CD4-positive, CD25-positive, alpha-beta regulatory T cell (primary cell): ENCODE measurements around the gene UCK1. TPM values are rescaled to one million over a fixed set of nuclear protein-coding genes. Genes with fewer than 3 reads are reported as not detected.
A peak's percentile ranks its signal among the peaks of the same experiment; 100 is the strongest.

Experiments used
- ATAC-seq, 2 donors: fragments of 150-1000 bp; cut with Tn5 transposase; one replicate each; pipeline ENCODE4 v1.10.0; 2021; ENCODE audit warnings: low read depth in 2 of 2, moderate number of reproducible peaks in 2 of 2, moderate library complexity in 1 of 2
- DNase-seq, 3 donors: peaks; one replicate each; pipeline versions ENCODE4 v3.0.0 to v3.0.0-alpha.2; 2012 to 2022; ENCODE audit warnings: mixed read lengths in 1 of 3
- H3K27ac ChIP-seq: one replicate; pipeline ENCODE4 v1.7.0; 2013; ENCODE audit warnings: mild to moderate bottlenecking, low read length; ENCODE audit not compliant: insufficient read depth, poor library complexity, severe bottlenecking
- H3K27me3 ChIP-seq: one replicate; pipeline ENCODE4 v1.7.0; 2013; ENCODE audit warnings: low read length; ENCODE audit not compliant: control insufficient read depth, insufficient read depth
- H3K36me3 ChIP-seq: one replicate; pipeline ENCODE4 v1.7.0; 2013; ENCODE audit warnings: mild to moderate bottlenecking, low read length, moderate library complexity; ENCODE audit not compliant: control insufficient read depth, insufficient read depth
- H3K4me1 ChIP-seq: 2 replicates; pipeline ENCODE4 v1.7.0; 2013; ENCODE audit warnings: mild to moderate bottlenecking, low read length; ENCODE audit not compliant: insufficient read depth, control insufficient read depth, poor library complexity, severe bottlenecking
- H3K4me3 ChIP-seq: one replicate; pipeline ENCODE4 v1.7.0; 2013; ENCODE audit warnings: low read depth, mild to moderate bottlenecking, low read length, moderate library complexity
- H3K9me3 ChIP-seq, 2 experiments: 1 replicate in 1 of 2; 2 replicates in 1 of 2; pipeline ENCODE4 v1.7.0; 2013; ENCODE audit warnings: low read length in 2 of 2, mild to moderate bottlenecking in 1 of 2, moderate library complexity in 1 of 2; ENCODE audit not compliant: control insufficient read depth in 2 of 2
- H3K27ac Mint-ChIP-seq, 3 donors: one replicate each; pipeline ENCODE4 v1.8.0; 2020 to 2022; ENCODE audit warnings: mild to moderate bottlenecking in 3 of 3, mixed read lengths in 3 of 3, moderate library complexity in 2 of 3
- H3K27me3 Mint-ChIP-seq: one replicate; pipeline ENCODE4 v1.8.0; 2022; ENCODE audit warnings: mild to moderate bottlenecking, mixed read lengths
- H3K36me3 Mint-ChIP-seq: one replicate; pipeline ENCODE4 v1.8.0; 2020; ENCODE audit warnings: mixed read lengths
- H3K4me1 Mint-ChIP-seq, 4 donors: one replicate each; pipeline ENCODE4 v1.8.0; 2020 to 2022; ENCODE audit warnings: mixed read lengths in 4 of 4, mild to moderate bottlenecking in 1 of 4
- H3K4me3 Mint-ChIP-seq, 4 donors: one replicate each; pipeline ENCODE4 v1.8.0; 2020 to 2022; ENCODE audit warnings: mild to moderate bottlenecking in 4 of 4, mixed read lengths in 4 of 4, moderate library complexity in 3 of 4
- H3K9me3 Mint-ChIP-seq, 7 donors: one replicate each; pipeline ENCODE4 v1.8.0; 2020 to 2022; ENCODE audit warnings: mixed read lengths in 7 of 7, mild to moderate bottlenecking in 3 of 7, moderate library complexity in 2 of 7
- polyA plus RNA-seq, 4 donors: library from polyadenylated mRNA; unstranded; fragments of 300-500 nt; fragmentation: Illumina TruSeq; gene quantifications; one replicate each; pipeline ENCODE4 v1.2.3, GENCODE V29; 2021
- total RNA-seq: library from RNA; stranded (reverse); gene quantifications from one replicate; pipeline ENCODE4 v1.2.3, GENCODE V29; 2022

The UCK1 gene
- total and polyA plus RNA-seq, 5 donors from 2014 or later = 20.9 to 28.8 (median 25.6) TPM

DNA sequence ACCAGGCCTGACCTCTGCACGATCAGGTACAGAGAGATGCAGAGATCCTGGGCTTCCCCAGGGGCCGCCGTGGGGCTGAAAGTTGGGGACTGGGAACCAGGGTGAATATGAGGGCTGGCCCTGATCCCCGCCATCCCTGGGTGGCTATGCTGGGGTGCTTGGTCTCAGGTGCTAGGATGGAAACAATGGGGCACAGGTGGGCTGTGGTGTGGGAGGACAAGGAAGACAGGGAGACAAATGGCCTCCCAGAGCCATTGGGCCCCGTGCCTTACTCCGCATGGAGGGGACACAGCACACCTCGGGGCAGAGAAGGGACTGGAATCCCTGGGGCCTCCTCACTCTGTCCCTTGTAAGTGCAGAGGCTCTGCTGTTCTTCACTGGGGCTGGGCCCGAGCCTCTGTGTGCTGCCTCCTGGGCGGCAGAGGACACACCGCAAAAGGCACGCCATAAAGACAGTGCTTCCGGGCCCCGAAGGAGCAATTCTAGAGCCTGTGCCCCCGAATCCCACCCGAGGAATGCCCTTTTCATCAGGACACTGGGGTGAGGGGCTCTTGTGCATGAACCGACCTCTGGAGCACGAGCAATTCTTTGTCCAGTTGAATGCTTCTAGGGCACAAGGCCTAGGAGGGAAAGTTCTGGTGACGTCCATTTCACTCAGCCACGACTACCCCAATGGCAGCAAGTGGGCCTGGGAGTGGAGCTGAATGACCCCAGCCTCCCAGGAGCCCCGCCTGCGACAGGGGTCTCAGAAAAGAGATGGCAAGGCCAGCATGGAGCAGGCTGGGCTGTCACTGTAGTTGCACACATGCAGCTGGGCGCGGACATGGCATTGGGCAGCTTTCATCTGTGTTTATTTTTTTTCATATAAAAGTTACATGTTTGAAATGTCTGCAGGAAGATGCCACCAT lies 45.1 kb upstream of the UCK1 start:
- Mint-ChIP-seq H3K27ac (no peak overlapping the region), H3K4me1 (peaks cover 0 to 22% (median 6%) of the 10 kb centered on the region in 4 donors), H3K27me3 (no peaks in the 10 kb centered on the region), H3K4me3 (no peak overlapping the region), H3K9me3 (no peaks in the 10 kb centered on the region), H3K36me3 (peaks cover 24% of the 10 kb centered on the region)
- Histone ChIP-seq H3K4me3 (no peak overlapping the region), H3K9me3 (no peaks in the 10 kb centered on the region), H3K27ac (no peak overlapping the region), H3K27me3 (no peaks in the 10 kb centered on the region), H3K36me3 (peaks cover 28% of the 10 kb centered on the region), H3K4me1 (peaks cover 18% of the 10 kb centered on the region)
- DNase-seq (no peak), ATAC-seq (no peak)

GRCh38 chr9:131574730-131575640 lies 43.9 kb upstream of the UCK1 start:
- peaks cover 0 to 22% (median 6%) of the 10 kb centered on the region in 4 donors for H3K4me1 Mint-ChIP-seq
- H3K4me3 ChIP-seq = no peak overlapping the region
- H3K36me3 Mint-ChIP-seq = peaks cover 21% of the 10 kb centered on the region
- H3K27me3 ChIP-seq = no peaks in the 10 kb centered on the region
- no peaks in the 10 kb centered on the region for H3K9me3 Mint-ChIP-seq
- H3K9me3 ChIP-seq = no peaks in the 10 kb centered on the region
- H3K27me3 Mint-ChIP-seq = no peaks in the 10 kb centered on the region
- no peak overlapping the region for H3K27ac ChIP-seq
- H3K4me3 Mint-ChIP-seq = no peak overlapping the region
- H3K36me3 ChIP-seq = peaks cover 22% of the 10 kb centered on the region
- ATAC-seq (no peak), DNase-seq (no peak)
- H3K4me1 ChIP-seq = peaks cover 18% of the 10 kb centered on the region
- H3K27ac Mint-ChIP-seq = no peak overlapping the region

GRCh38 chr9:131567910-131568309 lies 36.8 kb upstream of the UCK1 start:
- H3K27ac Mint-ChIP-seq = peak overlapping the region in 1 of 3 donors; percentile 42

DNA sequence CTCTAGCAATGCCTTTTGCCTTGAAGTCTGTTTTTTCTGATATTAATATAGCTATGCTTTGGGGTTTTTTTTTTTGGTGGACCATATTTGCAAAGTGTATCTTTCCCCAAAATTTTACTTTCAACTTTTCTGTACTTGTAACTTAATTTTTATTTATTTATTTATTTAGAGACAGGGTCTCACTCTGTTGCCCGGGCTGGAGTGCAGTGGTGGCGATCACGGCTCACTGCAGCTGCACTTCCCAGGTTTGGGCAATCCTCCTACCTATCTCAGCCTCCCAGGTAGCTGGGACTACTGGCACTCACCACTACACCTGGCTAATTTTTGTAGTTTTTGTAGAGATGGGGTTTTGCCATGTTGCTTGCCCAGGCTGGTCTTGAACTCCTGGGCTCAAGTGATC lies 35.1 kb upstream of the UCK1 start:
- Mint-ChIP-seq H3K9me3 (peaks cover 0 to 9% (median 0%) of the 10 kb centered on the region in 7 donors), H3K27ac (no peak overlapping the region), H3K4me1 (peaks cover 0 to 15% (median 4%) of the 10 kb centered on the region in 4 donors), H3K36me3 (peaks cover 9% of the 10 kb centered on the region), H3K4me3 (no peak overlapping the region), H3K27me3 (no peaks in the 10 kb centered on the region)
- no peak for DNase-seq
- Histone ChIP-seq H3K4me1 (no peaks in the 10 kb centered on the region), H3K4me3 (no peak overlapping the region), H3K36me3 (peaks cover 5% of the 10 kb centered on the region), H3K27ac (no peak overlapping the region), H3K9me3 (no peaks in the 10 kb centered on the region), H3K27me3 (no peaks in the 10 kb centered on the region)
- no peak for ATAC-seq

More at GRCh38 chr9:131567910-131568309, 36.8 kb upstream of the UCK1 start:
- no peaks in the 10 kb centered on the region for H3K4me1 ChIP-seq
- no peaks in the 10 kb centered on the region for H3K27me3 Mint-ChIP-seq
- H3K9me3 ChIP-seq = no peaks in the 10 kb centered on the region
- no peak overlapping the region for H3K4me3 ChIP-seq
- H3K4me1 Mint-ChIP-seq = peaks cover 0 to 15% (median 2%) of the 10 kb centered on the region in 4 donors
- H3K4me3 Mint-ChIP-seq = no peak overlapping the region
- ATAC-seq (peak in 1 of 2 donors; percentile 28), DNase-seq (no peak)
- H3K36me3 Mint-ChIP-seq = peaks cover 18% of the 10 kb centered on the region
- peaks cover 12% of the 10 kb centered on the region for H3K36me3 ChIP-seq
- peaks cover 0 to 2% (median 0%) of the 10 kb centered on the region in 7 donors for H3K9me3 Mint-ChIP-seq
- H3K27me3 ChIP-seq = no peaks in the 10 kb centered on the region
- H3K27ac ChIP-seq = no peak overlapping the region

DNA sequence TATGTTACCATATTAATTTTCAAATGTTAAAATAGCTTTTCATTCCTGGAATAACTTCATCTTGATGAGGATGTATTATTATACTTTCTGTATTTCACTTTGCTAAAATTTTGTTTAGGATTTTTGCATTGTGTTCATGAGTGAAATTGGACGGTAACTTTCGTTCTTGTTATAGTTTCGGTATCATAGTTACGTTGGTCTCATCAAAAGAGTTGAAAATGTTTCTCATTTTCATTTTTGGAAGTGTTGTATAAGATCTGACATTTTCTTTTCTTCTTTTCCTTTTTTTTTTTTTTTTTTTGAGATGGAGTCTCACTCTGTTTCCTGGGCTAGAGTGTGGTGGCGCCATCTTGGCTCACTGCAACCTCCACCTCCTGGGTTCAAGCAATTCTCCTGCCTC lies 34.3 kb upstream of the UCK1 start:
- Mint-ChIP-seq H3K27ac (no peak overlapping the region), H3K4me3 (no peak overlapping the region), H3K9me3 (peaks cover 0 to 9% (median 0%) of the 10 kb centered on the region in 7 donors), H3K36me3 (peaks cover 8% of the 10 kb centered on the region), H3K27me3 (no peaks in the 10 kb centered on the region), H3K4me1 (peaks cover 0 to 15% (median 4%) of the 10 kb centered on the region in 4 donors)
- Histone ChIP-seq H3K4me1 (no peaks in the 10 kb centered on the region), H3K36me3 (peaks cover 5% of the 10 kb centered on the region), H3K27ac (no peak overlapping the region), H3K9me3 (no peaks in the 10 kb centered on the region), H3K4me3 (no peak overlapping the region), H3K27me3 (no peaks in the 10 kb centered on the region)
- ATAC-seq (no peak), DNase-seq (peak in 1 of 3 donors; percentile 41)

- Histone ChIP-seq H3K4me3 (no peak overlapping the region), H3K27ac (no peak overlapping the region), H3K36me3 (no peaks in the 10 kb centered on the region), H3K9me3 (no peaks in the 10 kb centered on the region), H3K27me3 (no peaks in the 10 kb centered on the region), H3K4me1 (no peaks in the 10 kb centered on the region)
- no peak overlapping the region for H3K4me3 Mint-ChIP-seq
- peaks cover 5% of the 10 kb centered on the region for H3K27me3 Mint-ChIP-seq
- no peak for DNase-seq
- no peaks in the 10 kb centered on the region for H3K36me3 Mint-ChIP-seq
- no peak for ATAC-seq
- peaks cover 0 to 15% (median 4%) of the 10 kb centered on the region in 4 donors for H3K4me1 Mint-ChIP-seq
- H3K27ac Mint-ChIP-seq = no peak overlapping the region
- peaks cover 0 to 9% (median 0%) of the 10 kb centered on the region in 7 donors for H3K9me3 Mint-ChIP-seq
These were observed 31.2 kb upstream of the UCK1 start for GRCh38 chr9:131562032-131562959.
